MCF 10A (cell line): Measurements from ENCODE around the gene TOR3A. TPM values are rescaled to one million over a fixed set of nuclear protein-coding genes. Genes with fewer than 3 reads are reported as not detected.
A peak's percentile ranks its signal among the peaks of the same experiment; 100 is the strongest.

Experiments used
- BruUV-seq: library from RNA; stranded (reverse); fragments of 400-500 nt; replicated peaks from 2 replicates; lab custom pipeline; 2021; lab: Mats Ljungman, UMichigan
- CTCF ChIA-PET: fragments of 300-600 bp; sonication (Branson Sonifier 250); formaldehyde crosslinking; extraction: SDS; loops from one replicate; lab custom pipeline; 2021; ENCODE audit warnings: antibody characterized with exemption, inconsistent platforms; lab: Yijun Ruan, JAX
- POLR2A ChIA-PET: fragments of 300-600, 350-650 bp; sonication (Branson Sonifier 250); formaldehyde crosslinking; extraction: SDS; loops from one replicate; lab custom pipeline; 2020; ENCODE audit warnings: antibody characterized with exemption, inconsistent platforms; lab: Yijun Ruan, JAX
- DNase-seq: peaks from one replicate; pipeline ENCODE4 v3.0.0-alpha.2; 2018; ENCODE audit not compliant: unreplicated experiment
- H3K27ac Mint-ChIP-seq: one replicate; pipeline ENCODE4 v1.8.0; 2022; ENCODE audit warnings: mild to moderate bottlenecking, low read depth, mixed read lengths; ENCODE audit not compliant: unreplicated experiment
- H3K27me3 Mint-ChIP-seq: one replicate; pipeline ENCODE4 v1.8.0; 2022; ENCODE audit warnings: mixed read lengths; ENCODE audit not compliant: insufficient read depth, unreplicated experiment
- H3K36me3 Mint-ChIP-seq: one replicate; pipeline ENCODE4 v1.8.0; 2022; ENCODE audit warnings: mild to moderate bottlenecking, moderate library complexity, mixed read lengths; ENCODE audit not compliant: insufficient read depth, unreplicated experiment
- H3K4me1 Mint-ChIP-seq: one replicate; pipeline ENCODE4 v1.8.0; 2022; ENCODE audit warnings: mixed read lengths; ENCODE audit not compliant: insufficient read depth, unreplicated experiment
- H3K4me3 Mint-ChIP-seq: one replicate; pipeline ENCODE4 v1.8.0; 2022; ENCODE audit warnings: mild to moderate bottlenecking, moderate library complexity, mixed read lengths; ENCODE audit not compliant: unreplicated experiment
- H3K9me3 Mint-ChIP-seq: one replicate; pipeline ENCODE4 v1.8.0; 2022; ENCODE audit warnings: mixed read lengths; ENCODE audit not compliant: unreplicated experiment
- intact Hi-C: fragments of 100-400 bp; cut with micrococcal nuclease; formaldehyde crosslinking; loops from 2 replicates; pipeline ENCODE4 v1.14.1; 2022
- total RNA-seq: library from RNA; stranded (reverse); gene quantifications from 2 replicates; pipeline ENCODE4 v1.2.3, GENCODE V29; 2022
- TF ChIP-seq, protein P1 (sequence below): fragments of 200-600 bp; IDR thresholded peaks from one replicate; pipeline ENCODE4 v1.8.0; 2022; ENCODE audit warnings: antibody characterized with exemption, mild to moderate bottlenecking; ENCODE audit not compliant: unreplicated experiment

The TOR3A gene
- total RNA-seq, 1 experiment from 2014 or later, result 31.3 TPM

DNA sequence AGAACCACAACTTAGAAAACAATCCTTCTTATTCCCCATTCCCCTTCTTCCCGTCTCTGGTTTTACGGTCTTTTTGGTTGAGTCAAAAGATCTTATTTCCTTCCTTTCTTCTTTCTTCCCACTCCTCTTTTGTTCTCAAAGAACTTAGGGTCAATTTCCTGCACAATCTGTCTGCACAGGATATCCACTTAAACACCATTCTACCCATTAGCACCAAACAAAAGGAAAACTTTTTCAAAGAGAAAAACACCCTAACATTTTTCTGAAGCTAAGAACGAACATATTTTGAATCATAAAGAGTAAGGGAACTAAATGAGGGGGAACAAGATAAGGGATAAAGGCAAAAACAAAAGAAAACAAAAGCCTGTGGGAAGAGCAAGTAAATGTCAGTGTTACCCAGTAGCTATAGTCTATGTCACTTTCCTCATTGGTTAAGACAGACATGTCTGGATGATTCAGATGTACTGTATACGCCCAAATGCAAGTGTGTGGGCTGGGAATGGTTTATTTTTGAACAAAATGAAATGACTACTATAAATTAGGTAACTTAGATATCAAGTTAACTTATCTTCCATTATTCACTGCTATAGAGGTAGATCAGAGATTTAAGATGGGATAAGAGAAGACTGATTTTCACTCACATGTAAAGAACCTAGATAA lies 59.9 kb downstream of the TOR3A start:
- intact Hi-C loops, result loop anchor here (1.0 to 2.0 kb wide), 3 partner anchors 52 to 153 kb away; partner anchors contain the start of gene ABL2
- Mint-ChIP-seq H3K9me3 (no peaks in the 10 kb centered on the region), H3K4me3 (peak overlapping the region; percentile 72), H3K4me1 (peaks cover 38% of the 10 kb centered on the region), H3K36me3 (peaks cover 20% of the 10 kb centered on the region), H3K27me3 (no peaks in the 10 kb centered on the region), H3K27ac (peak overlapping the region; percentile 79)
- CTCF ChIA-PET, result interaction anchor here (0.7 to 1.4 kb wide), 9 partner anchors 13 to 78 kb away, joined by 3 to 7 read pairs (median 3); no protein-coding TSS in a partner anchor
- POLR2A ChIA-PET, result interaction anchor here (0.7 to 7.8 kb wide), 26 partner anchors 9 to 1375 kb away, joined by 3 to 67 read pairs (median 6); partner anchors contain the start of genes ABL2, AXDND1, SOAT1 and TOR3A
- peak; percentile 90 for DNase-seq
- BruUV-seq, result no TSS peak
- TF ChIP-seq, protein P1, sequence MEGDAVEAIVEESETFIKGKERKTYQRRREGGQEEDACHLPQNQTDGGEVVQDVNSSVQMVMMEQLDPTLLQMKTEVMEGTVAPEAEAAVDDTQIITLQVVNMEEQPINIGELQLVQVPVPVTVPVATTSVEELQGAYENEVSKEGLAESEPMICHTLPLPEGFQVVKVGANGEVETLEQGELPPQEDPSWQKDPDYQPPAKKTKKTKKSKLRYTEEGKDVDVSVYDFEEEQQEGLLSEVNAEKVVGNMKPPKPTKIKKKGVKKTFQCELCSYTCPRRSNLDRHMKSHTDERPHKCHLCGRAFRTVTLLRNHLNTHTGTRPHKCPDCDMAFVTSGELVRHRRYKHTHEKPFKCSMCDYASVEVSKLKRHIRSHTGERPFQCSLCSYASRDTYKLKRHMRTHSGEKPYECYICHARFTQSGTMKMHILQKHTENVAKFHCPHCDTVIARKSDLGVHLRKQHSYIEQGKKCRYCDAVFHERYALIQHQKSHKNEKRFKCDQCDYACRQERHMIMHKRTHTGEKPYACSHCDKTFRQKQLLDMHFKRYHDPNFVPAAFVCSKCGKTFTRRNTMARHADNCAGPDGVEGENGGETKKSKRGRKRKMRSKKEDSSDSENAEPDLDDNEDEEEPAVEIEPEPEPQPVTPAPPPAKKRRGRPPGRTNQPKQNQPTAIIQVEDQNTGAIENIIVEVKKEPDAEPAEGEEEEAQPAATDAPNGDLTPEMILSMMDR, result no peak

DNA sequence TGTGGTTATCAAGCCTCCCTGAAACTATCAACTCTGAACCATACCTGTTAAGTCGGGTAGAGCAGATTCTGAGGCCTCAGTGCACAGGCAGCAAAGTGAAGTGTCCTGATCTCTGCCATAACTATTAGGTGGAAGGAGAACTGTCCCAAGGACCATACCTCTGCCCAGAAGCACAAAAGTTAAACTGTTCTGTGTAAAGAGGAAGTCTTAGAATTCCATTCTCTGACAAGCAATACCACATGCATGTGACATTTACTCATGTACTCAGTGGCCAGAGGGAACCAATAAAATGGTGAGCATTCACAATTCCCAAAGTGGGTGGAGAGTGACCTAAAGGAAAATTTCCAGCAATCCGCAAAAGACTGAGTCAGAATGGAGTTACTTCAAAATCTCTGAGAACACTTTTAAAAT lies 61.0 kb downstream of the TOR3A start:
- Mint-ChIP-seq H3K4me3 (peak overlapping the region; percentile 72), H3K27ac (peak overlapping the region; percentile 79), H3K27me3 (no peaks in the 10 kb centered on the region), H3K9me3 (no peaks in the 10 kb centered on the region), H3K4me1 (peaks cover 38% of the 10 kb centered on the region), H3K36me3 (peaks cover 20% of the 10 kb centered on the region)
- TF ChIP-seq, protein P1, result no peak
- ChIA-PET CTCF (interaction anchor here (0.6 to 1.4 kb wide), 5 partner anchors 21 to 40 kb away, joined by 3 to 5 read pairs (median 4); no protein-coding TSS in a partner anchor), POLR2A (interaction anchor here (0.6 to 7.8 kb wide), 30 partner anchors 9 to 872 kb away, joined by 3 to 67 read pairs (median 6); partner anchors contain the start of genes SOAT1 and TOR3A)
- intact Hi-C loops, result loop anchor here (1.0 to 2.0 kb wide), 4 partner anchors 26 to 152 kb away; partner anchors contain the start of gene ABL2
- DNase-seq, result peak; percentile 97
- no TSS peak for BruUV-seq

DNA sequence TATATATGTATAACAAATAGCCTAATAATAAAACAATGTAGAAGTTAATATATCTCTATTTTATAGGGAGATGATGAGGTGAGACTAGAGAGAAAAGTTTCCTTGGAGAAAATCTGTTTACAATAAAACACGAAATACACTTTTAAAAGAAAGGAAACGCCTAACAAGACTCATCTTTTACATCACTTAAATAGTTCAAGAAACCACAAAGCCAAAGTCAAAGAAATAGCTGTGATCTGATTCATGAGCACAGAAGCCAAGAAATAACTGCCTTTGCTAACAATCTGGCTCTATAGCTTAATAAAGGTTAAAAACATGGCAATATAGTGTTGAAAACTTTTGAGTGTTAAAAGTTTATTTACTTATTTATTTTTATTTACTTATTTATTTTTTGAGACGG lies 61.5 kb downstream of the TOR3A start:
- peak; percentile 92 for DNase-seq
- Mint-ChIP-seq H3K27ac (peak overlapping the region; percentile 79), H3K4me3 (peak overlapping the region; percentile 72), H3K27me3 (no peaks in the 10 kb centered on the region), H3K36me3 (peaks cover 20% of the 10 kb centered on the region), H3K9me3 (no peaks in the 10 kb centered on the region), H3K4me1 (peaks cover 37% of the 10 kb centered on the region)
- POLR2A ChIA-PET, result interaction anchor here (0.7 to 7.8 kb wide), 23 partner anchors 8 to 740 kb away, joined by 3 to 67 read pairs (median 4); partner anchors contain the start of gene SOAT1
- CTCF ChIA-PET, result interaction anchor here (0.6 to 1.4 kb wide), 6 partner anchors 22 to 234 kb away, joined by 3 to 5 read pairs (median 4); no protein-coding TSS in a partner anchor
- TF ChIP-seq, protein P1, result no peak
- intact Hi-C loops, result loop anchor here (1.0 to 2.0 kb wide), 4 partner anchors 26 to 151 kb away; partner anchors contain the start of gene ABL2
- BruUV-seq, result TSS peak; percentile 79

DNA sequence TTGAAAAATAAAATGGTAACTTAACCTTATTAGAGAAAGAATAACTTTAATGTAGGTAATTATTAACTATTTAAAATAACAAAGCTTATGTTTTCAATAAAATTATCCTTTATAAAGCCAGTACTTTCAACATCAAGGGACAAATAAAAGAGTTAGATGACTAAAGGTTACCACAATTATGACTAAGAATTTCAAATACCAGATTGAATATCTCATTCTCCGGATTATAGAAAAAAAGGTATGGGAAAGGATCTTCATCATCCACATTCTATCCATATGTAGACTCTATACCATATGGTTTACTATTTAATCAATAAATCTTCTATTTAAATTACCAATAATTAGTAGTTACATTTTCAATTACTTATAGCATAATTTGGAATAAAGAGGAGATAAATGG lies 62.8 kb downstream of the TOR3A start:
- Mint-ChIP-seq H3K9me3 (no peaks in the 10 kb centered on the region), H3K4me3 (no peak overlapping the region), H3K27ac (peak overlapping the region; percentile 79), H3K4me1 (peaks cover 31% of the 10 kb centered on the region), H3K36me3 (peaks cover 14% of the 10 kb centered on the region), H3K27me3 (no peaks in the 10 kb centered on the region)
- TF ChIP-seq, protein P1, result no peak
- intact Hi-C loops, result no loop called here
- no TSS peak for BruUV-seq
- ChIA-PET POLR2A (interaction anchor here (0.6 to 1.4 kb wide), 3 partner anchors 11 to 31 kb away, joined by 3 to 4 read pairs (median 4); no protein-coding TSS in a partner anchor), CTCF (interaction anchor here (0.7 to 1.4 kb wide), 4 partner anchors 24 to 232 kb away, joined by 3 to 5 read pairs (median 3); no protein-coding TSS in a partner anchor)
- no peak for DNase-seq
